Measurements from ENCODE around the gene MAPK1.
"Not testable (repeated sequence)": the region's sequence is repeated elsewhere in the genome, so short reads cannot be mapped to it uniquely, and the experiment has no call there.

MAPK1 gene

DNA sequence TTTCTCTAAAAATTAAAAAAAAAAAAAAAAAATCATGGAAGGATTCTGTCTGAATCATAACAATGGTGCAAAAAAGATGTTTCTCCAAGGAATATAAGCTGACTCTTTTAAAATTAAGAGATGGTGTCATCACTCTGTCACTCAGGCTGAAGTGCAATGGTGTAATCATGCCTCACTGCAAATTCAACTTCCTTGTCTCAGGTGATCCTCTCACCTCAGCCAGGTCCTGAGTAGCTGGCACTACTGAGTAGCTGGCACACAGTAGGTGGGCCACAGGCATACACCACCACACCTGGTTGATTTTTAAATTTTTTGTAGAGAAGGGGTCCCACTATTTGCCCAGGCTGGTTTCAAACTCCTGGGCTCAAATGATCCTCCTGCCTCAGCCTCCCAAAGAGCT is 77.1 kb downstream of the MAPK1 start:
- no peak for DNase-seq

DNA sequence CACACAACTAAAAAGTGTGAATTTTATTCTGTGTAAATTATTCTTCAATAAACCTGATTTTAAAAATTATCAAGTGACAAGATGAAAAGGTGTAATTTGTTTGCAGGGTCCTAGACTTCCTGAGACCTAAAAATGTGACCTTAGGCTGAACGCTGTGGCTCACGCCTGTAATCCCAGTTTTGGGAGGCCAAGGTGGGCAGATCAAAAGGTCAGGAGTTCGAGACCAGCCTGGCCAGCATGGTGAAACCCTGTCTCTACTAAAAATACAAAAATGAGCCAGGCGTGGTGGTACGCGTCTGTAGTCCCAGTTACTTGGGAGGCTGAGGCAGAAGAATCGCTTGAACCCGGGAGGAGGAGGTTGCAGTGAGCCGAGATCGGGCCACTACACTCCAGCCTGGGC is 79.9 kb downstream of the MAPK1 start:
- DNase-seq: not testable (repeated sequence)

DNA sequence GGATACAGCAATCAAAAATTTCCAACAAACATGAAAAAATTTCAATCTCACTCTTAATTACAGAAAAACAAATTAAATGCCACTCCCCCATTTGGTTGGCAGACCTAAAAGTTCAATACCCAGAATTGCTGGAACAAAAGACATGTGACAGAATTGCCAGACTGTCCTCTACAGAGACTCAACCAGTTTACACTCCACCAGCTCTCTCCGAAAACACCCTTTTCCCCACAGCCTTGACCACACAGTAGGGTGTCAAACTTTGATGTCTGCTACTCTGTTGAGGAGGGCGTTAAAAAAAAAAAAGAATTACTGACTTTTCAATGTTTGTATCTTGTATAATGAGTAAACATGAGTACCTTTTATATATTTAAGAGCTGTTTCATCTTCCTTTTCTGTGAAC is 87.2 kb downstream of the MAPK1 start:
- DNase-seq: no peak

GRCh38 chr22:21779444-21779843 is 88.0 kb downstream of the MAPK1 start:
- no peak for DNase-seq

DNA sequence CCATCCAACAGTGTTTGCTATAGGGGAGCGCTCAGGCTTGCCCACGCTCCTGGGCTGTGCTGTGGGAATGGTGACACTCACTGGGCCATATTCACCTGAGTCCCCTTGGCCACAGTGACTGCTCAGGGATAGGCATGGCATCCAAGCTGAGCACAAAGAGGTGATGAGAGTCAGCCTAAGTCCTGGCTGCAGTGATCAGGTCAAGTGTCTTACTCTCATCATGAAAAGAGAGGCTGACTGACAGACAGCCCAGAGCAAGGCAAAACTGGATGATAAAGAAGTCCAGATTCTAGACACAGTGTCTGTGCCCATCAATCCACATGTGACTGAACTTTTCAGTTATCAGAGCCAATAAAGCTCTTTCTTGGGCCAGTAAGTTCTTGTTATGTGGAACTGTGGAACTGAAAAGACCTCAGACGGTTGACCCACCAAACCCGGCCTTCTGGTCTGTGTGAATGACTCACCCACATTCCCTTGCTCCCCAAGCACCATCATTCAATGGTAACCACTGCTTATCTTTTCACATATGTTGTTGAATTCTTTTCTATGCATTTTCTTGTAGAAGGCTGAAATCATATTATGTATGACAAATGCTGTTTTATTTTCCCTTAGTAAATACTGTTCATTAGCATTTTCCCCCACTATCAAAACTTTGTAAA is 88.6 kb downstream of the MAPK1 start:
- DNase-seq: peak; percentile 81

DNA sequence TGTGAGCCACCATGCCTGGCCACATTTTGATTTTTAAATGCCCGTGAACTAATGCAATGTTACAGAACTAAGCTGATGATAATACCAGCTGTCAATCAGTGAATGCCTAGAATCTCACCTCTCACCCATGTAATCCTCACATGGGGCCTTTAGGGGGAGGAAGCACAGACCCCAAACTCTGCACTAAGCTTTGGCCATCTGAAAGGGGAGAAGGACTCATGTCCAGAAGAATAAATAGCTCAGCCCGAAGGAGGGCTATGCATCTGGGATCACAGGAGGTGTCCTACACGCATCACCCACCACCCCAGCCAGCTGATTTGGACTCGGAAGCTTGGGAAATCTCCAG is 95.8 kb downstream of the MAPK1 start:
- DNase-seq: no peak

GRCh38 chr22:21768435-21768834 is 99.0 kb downstream of the MAPK1 start:
- no peak for DNase-seq

- DNase-seq: no peak
Observed at GRCh38 chr22:21766691-21767462, 100.6 kb downstream of the MAPK1 start.

DNA sequence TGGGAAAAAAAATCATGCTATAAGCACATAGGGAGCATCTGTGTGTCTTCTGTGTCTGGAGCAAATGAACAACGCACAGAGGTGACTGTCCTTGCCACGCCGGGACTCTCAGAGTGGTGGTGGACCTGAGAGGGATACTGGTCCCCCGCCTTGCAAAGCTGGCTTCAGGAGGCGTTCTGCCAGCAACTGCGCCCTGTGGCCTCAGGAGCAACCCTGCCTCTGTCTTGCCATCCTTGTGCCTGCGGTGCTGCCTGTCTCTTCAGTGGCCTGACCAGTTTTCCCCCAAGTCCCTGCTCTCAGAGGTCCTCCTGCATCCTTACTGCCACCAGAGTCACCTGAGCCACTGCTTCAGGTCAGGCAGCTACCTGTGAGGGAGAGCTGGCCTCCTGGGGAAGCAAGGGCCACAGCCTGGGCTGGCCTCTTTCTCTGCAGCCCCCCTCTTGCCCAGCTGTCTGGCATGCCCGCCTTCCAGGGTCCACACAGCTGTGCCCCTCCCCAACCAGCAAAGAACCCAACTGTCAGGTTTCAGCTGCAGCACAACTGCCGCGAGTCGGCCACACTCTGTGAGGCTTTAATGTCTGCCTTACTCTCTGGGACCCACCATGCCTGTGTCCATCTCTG is 101.4 kb downstream of the MAPK1 start:
- no peak for DNase-seq

DNA sequence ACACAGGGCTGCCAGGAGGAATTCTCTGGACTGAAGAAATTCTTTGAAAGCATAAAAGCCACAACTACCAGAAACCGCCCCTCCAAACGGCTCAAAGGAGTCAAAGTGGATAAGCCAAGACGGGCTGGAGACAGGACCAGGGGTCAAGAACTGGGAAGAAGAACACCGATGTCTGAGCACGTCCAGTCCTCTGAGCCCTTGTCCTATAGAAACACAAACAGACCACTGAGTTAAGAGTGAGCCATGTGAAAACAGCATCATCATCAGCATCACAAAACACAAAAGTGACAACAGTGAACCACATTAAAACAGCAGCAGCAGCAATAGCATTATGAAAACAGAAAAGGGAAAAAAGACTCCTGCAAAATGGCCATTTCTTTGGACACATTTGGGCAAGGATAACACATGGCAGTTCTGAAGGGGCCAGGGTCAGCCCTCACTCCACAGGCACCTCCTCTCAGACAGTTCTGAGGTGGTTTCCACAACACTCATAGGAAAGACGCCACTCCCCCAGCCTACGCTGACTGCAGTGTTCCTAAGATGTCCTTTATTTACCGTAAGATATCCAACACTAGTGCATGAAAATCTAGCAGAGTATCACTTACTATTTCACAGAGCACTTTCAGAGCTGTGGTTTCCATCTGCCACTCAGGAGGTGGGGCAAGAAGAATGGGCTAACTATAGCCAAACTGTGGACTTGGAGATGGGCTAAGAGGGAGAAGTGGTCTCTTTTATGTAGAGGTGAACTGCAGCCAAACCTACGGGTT is 103.2 kb downstream of the MAPK1 start:
- no peak for DNase-seq

DNA sequence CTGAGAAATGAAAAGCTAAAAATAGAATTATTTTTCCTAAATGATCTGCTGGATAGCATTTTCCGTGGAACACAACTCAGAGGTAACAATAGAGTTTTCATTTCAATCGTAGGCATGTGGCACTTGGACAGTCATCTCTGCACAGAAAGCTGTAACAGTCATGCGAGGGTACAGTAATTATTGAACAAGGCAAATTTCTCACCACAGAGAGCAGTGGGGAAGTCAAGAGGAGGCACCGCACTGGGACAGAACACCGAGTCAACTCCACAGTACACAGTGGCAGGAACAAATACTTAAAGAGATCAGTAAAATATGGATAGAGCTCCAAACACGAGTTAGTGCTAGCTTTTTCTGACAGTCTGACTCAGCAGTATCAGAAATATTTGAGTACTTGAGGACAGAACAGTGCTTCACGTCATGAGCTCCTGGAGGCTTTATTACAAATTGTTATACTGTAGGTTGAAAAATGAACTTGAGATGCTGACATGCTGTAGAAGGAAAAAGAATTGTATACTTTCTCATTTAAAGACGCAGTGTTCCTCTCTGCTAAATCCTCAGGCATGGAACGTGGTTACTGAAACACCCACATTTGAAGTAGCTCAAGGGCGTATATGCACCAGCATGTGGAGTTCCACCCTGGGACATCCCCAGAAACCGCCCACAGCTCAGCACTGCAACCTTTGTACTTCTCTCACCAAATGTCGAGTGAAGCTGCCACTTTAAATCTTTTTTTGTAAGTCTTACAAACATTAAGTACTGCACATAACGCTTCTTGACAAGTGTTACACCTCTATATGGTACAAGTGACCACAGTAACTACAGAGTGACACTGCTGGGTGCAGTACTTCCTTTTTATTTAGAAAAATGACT is 104.5 kb downstream of the MAPK1 start:
- no peak for DNase-seq

- DNase-seq: no peak
Observed at GRCh38 chr22:21761994-21762680, 105.3 kb downstream of the MAPK1 start.

DNA sequence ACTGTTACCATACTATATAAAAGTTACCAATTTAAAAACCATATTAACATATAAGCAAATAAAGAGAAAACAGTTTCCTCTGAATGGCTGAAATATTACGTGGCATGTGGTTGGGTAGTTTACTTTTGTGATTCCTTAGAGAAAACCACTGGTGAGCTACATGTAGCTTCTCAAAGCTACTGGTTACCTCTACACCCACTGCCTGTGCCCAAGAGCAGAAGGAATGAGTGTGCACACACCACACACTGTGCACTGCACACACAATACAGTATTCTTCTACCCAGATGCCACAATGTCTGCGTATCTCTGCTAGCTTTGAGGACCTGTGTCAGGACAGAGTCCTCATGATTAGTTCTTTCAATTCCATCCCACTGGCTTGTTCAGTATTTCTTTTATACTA is 106.4 kb downstream of the MAPK1 start:
- peak; percentile 52 for DNase-seq

DNA sequence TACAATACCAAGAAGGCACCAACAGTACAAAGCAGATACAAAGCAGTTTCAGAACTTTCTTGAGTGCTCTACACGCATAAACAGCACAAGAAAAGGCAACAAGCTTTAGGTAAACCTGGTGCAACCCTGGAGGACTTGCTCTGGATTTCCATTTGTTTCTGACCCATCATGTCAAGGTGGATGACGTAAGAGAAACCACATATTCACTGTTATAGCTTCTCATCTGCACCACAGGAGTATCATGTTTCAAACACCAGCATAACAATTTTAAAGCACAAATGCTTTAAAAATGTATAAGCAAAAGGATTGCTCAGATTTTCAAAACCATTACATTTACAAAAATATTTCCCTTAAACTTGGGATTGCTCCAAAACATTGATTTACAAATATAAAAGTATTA is 106.8 kb downstream of the MAPK1 start:
- peak; percentile 84 for DNase-seq

- DNase-seq: no peak
Observed at GRCh38 chr22:21759646-21760376, 107.6 kb downstream of the MAPK1 start.

DNA sequence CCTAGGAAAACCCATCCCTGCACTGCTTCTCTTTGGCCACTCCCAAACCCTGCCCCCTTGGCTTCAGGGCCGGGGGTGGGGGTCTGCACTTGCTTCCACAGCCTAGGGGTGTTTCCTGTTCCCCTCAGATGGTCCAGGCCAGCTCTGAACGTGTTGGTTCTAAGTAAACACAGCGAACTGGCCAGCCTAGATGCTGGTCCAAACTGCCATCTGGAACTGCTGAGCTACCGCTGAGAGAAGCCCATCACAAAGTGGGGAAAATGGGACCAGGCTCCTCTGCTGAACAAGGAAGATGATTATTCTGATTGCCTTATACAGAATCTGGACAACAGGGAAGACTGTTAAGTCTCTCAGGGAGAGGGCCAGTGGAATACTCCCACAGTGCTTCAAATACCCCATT is 108.4 kb downstream of the MAPK1 start:
- DNase-seq: no peak

- DNase-seq: no peak
Observed at GRCh38 chr22:21758091-21758864, 109.2 kb downstream of the MAPK1 start.

- DNase-seq: peak; percentile 54
Observed at GRCh38 chr22:21755851-21756284, 111.6 kb downstream of the MAPK1 start.

DNA sequence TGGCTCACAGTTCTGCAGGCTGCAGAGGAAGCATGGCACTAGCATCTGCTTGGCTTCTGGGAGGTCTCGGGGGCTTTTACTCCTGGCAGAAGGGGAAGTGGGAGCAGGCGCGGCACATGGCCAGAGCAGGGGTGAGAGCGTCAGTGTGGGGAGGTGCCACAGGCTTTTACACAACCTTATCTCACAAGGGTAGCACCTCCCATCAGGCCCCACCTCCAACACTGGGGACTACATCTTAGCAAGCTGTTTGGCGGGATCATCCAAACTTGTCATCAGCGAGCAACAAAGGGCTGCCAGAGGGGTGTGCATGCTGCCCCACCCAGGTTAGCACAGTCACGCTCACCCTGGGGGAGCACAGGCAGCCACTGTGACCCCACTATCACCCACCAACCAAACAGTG is 112.9 kb downstream of the MAPK1 start:
- DNase-seq: peak; percentile 18
